ENCODE data around the gene ZNF423.

- TF ChIP-seq POLR2A (IDR thresholded peaks at IDR 0.05; ENCODE audit: low read depth, low read length), result no peak
- TF ChIP-seq PAX5 (IDR thresholded peaks at IDR 0.05; ENCODE audit: insufficient read depth, low read length, severe bottlenecking), result no peak
- TF ChIP-seq TAF1 (IDR thresholded peaks at IDR 0.05; ENCODE audit: low read depth, low read length), result no peak
These were observed 88.5 kb downstream of the ZNF423 start for GRCh38 chr16:49767414-49767813.

Data from GM12891 (cell line).